Loucy (cell line): ENCODE measurements around the gene NAALADL2.

Experiments
- H2AFZ ChIP-seq: fragments of 200-600 bp; sonication (generic); 2 replicates; pipeline ENCODE4 v1.6.0; 2016; ENCODE audit warnings: antibody characterized with exemption, mild to moderate bottlenecking, low read length, moderate library complexity
- H3F3A ChIP-seq: fragments of 200-600 bp; 2 replicates; pipeline ENCODE4 v1.6.0; 2016; ENCODE audit warnings: antibody characterized with exemption, low read depth, mild to moderate bottlenecking
- H3K27me3 ChIP-seq: fragments of 200-600 bp; sonication (generic); 2 replicates; pipeline ENCODE4 v1.6.1; 2014; ENCODE audit warnings: low read length, mild to moderate bottlenecking; ENCODE audit not compliant: insufficient read depth, poor library complexity, severe bottlenecking
- H3K36me3 ChIP-seq: fragments of 200-600 bp; sonication (generic); 2 replicates; pipeline ENCODE4 v1.6.1; 2016; ENCODE audit warnings: low read length; ENCODE audit not compliant: insufficient read depth
- H3K4me1 ChIP-seq: fragments of 200-600 bp; sonication (generic); 2 replicates; pipeline ENCODE4 v1.5.1; 2014; ENCODE audit warnings: low read length, mild to moderate bottlenecking; ENCODE audit not compliant: insufficient read depth, poor library complexity, severe bottlenecking
- H3K4me2 ChIP-seq: fragments of 200-600 bp; sonication (generic); 2 replicates; pipeline ENCODE4 v1.6.0; 2014; ENCODE audit warnings: antibody characterized with exemption, low read length, low read depth, mild to moderate bottlenecking; ENCODE audit not compliant: poor library complexity, severe bottlenecking
- H3K4me3 ChIP-seq: fragments of 200-600 bp; sonication (generic); 2 replicates; pipeline ENCODE4 v1.5.1; 2014; ENCODE audit warnings: low read length, mild to moderate bottlenecking, mixed read lengths; ENCODE audit not compliant: poor library complexity, severe bottlenecking
- H3K79me2 ChIP-seq: fragments of 200-600 bp; sonication (generic); 2 replicates; pipeline ENCODE4 v1.6.1; 2014; ENCODE audit warnings: low read length; ENCODE audit not compliant: insufficient read depth
- H3K9ac ChIP-seq: fragments of 200-600 bp; sonication (generic); 2 replicates; pipeline ENCODE4 v1.6.0; 2014; ENCODE audit warnings: mild to moderate bottlenecking, low read depth, low read length, moderate library complexity; ENCODE audit not compliant: poor library complexity, severe bottlenecking
- H3K9me2 ChIP-seq: fragments of 200-600 bp; sonication (generic); replicated peaks from 2 replicates; pipeline ENCODE4 v1.6.1; 2016; ENCODE audit warnings: low read depth, low read length, mixed read lengths
- H3K9me3 ChIP-seq: fragments of 200-600 bp; sonication (generic); 2 replicates; pipeline ENCODE4 v1.6.1; 2014; ENCODE audit warnings: mild to moderate bottlenecking, antibody characterized with exemption, low read length, low read depth; ENCODE audit not compliant: insufficient read depth
- H4K20me1 ChIP-seq: fragments of 200-600 bp; sonication (generic); 2 replicates; pipeline ENCODE4 v1.6.0; 2014; ENCODE audit warnings: antibody characterized with exemption, low read length, mild to moderate bottlenecking; ENCODE audit not compliant: insufficient read depth, poor library complexity, severe bottlenecking
- EZH2phosphoT487 ChIP-seq: fragments of 200-600 bp; IDR thresholded peaks from 2 replicates; pipeline ENCODE4 v1.6.1; 2018; ENCODE audit warnings: antibody characterized with exemption, mild to moderate bottlenecking, moderate library complexity, borderline replicate concordance
- TF ChIP-seq, protein P1 (sequence below): fragments of 200-600 bp; sonication (generic); conservative IDR thresholded peaks from 2 replicates; pipeline ENCODE4 v1.5.1; 2014; ENCODE audit warnings: mild to moderate bottlenecking, antibody characterized with exemption, low read length

The NAALADL2 gene

DNA sequence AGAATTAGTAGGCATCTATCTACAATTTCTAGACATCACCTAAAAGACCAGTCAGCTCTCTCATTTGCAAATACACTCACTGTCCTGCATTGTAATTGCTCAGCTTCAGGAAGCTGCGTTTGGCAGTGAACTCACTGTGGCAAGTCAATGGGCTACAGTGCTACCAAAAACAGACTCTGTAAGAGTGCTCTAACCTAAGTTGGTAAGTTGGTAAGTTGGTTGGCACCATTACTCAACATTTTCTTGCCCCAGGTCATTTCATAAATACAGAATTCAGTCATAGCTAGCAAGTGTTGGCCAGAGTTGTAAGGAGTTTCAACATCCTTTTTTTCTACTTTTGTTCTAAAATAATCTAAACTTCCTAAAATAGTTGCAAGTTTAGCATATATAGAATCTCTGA, 466.3 kb downstream of the NAALADL2 start:
- no peaks in the 10 kb centered on the region for H3K27me3 ChIP-seq
- no peaks in the 10 kb centered on the region for H3F3A ChIP-seq
- H3K9me2 ChIP-seq: no peaks in the 10 kb centered on the region
- no peaks in the 10 kb centered on the region for H3K79me2 ChIP-seq
- no peaks in the 10 kb centered on the region for H4K20me1 ChIP-seq
- no peaks in the 10 kb centered on the region for H3K4me1 ChIP-seq
- no peaks in the 10 kb centered on the region for H3K9me3 ChIP-seq
- no peaks in the 10 kb centered on the region for H3K36me3 ChIP-seq
- H3K9ac ChIP-seq: no peak overlapping the region
- H3K4me3 ChIP-seq: no peak overlapping the region
- no peak overlapping the region for H2AFZ ChIP-seq
- TF ChIP-seq, protein P1, sequence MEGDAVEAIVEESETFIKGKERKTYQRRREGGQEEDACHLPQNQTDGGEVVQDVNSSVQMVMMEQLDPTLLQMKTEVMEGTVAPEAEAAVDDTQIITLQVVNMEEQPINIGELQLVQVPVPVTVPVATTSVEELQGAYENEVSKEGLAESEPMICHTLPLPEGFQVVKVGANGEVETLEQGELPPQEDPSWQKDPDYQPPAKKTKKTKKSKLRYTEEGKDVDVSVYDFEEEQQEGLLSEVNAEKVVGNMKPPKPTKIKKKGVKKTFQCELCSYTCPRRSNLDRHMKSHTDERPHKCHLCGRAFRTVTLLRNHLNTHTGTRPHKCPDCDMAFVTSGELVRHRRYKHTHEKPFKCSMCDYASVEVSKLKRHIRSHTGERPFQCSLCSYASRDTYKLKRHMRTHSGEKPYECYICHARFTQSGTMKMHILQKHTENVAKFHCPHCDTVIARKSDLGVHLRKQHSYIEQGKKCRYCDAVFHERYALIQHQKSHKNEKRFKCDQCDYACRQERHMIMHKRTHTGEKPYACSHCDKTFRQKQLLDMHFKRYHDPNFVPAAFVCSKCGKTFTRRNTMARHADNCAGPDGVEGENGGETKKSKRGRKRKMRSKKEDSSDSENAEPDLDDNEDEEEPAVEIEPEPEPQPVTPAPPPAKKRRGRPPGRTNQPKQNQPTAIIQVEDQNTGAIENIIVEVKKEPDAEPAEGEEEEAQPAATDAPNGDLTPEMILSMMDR: no peak
- TF ChIP-seq EZH2phosphoT487: no peak
- no peak overlapping the region for H3K4me2 ChIP-seq

DNA sequence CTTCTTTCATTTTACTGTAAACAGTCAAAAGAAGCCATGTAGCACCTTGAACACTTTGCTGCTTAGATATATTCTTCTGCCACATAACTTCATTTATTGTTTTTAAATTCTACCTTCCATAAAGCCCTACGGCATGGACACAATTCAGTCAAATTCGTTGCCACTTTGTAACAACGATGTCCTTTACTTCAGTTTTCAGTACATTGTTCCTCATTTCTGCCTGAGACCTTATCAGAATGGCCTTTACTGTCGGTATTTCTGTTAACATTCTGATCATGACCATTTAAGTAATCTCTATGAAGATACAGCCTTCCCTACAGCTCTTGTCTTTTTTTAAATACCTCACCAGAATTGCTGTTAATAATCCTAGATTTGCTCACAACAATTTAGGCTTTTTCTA, 466.9 kb downstream of the NAALADL2 start:
- Histone ChIP-seq H4K20me1 (no peaks in the 10 kb centered on the region), H3K4me3 (no peak overlapping the region), H3K4me2 (no peak overlapping the region), H3K9me2 (no peaks in the 10 kb centered on the region), H3K9me3 (no peaks in the 10 kb centered on the region), H3K79me2 (no peaks in the 10 kb centered on the region), H3K27me3 (no peaks in the 10 kb centered on the region), H3K4me1 (no peaks in the 10 kb centered on the region), H3K9ac (no peak overlapping the region), H2AFZ (no peak overlapping the region), H3K36me3 (no peaks in the 10 kb centered on the region), H3F3A (no peaks in the 10 kb centered on the region)
- TF ChIP-seq EZH2phosphoT487: no peak
- TF ChIP-seq, protein P1: no peak

DNA sequence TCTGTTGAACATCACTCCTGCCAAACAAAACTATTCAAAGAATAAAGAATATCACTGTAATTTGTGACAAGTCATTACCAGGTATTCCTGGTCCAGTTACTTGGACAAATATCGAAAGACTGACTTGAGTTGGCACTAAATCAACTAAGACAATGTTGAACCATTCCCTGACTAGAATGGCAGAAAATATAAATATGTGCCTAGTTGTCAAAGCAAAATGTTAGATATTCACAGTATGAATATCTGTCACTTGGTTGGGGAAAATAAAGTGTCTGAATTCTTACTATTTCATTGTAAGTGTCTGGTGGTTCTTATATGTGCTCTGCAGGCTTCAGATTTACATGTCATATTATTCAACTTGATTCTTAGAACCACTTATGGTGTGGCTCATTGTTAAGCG, 470.2 kb downstream of the NAALADL2 start:
- H4K20me1 ChIP-seq: no peaks in the 10 kb centered on the region
- H3K36me3 ChIP-seq: no peaks in the 10 kb centered on the region
- H3K4me1 ChIP-seq: no peaks in the 10 kb centered on the region
- no peaks in the 10 kb centered on the region for H3F3A ChIP-seq
- no peaks in the 10 kb centered on the region for H3K9me3 ChIP-seq
- no peaks in the 10 kb centered on the region for H3K79me2 ChIP-seq
- H3K9ac ChIP-seq: no peak overlapping the region
- H3K9me2 ChIP-seq: no peaks in the 10 kb centered on the region
- H3K27me3 ChIP-seq: no peaks in the 10 kb centered on the region
- no peak overlapping the region for H3K4me2 ChIP-seq
- no peak for TF ChIP-seq EZH2phosphoT487
- TF ChIP-seq, protein P1: no peak
- H3K4me3 ChIP-seq: no peak overlapping the region
- H2AFZ ChIP-seq: no peak overlapping the region
